ENCODE results near the gene KLHL29.

The KLHL29 gene

GRCh38 chr2:23632831-23633395 lies 247.9 kb downstream of the KLHL29 start:
- no peak for DNase-seq (ENCODE audit: low read depth)

GRCh38 chr2:23633966-23634365 lies 249.0 kb downstream of the KLHL29 start:
- no peak for DNase-seq (ENCODE audit: low read depth)

- DNase-seq (ENCODE audit: low read depth): no peak
These were observed 250.7 kb downstream of the KLHL29 start for GRCh38 chr2:23635442-23636340.

GRCh38 chr2:23636426-23636825 lies 251.4 kb downstream of the KLHL29 start:
- no peak for DNase-seq (ENCODE audit: low read depth)

- no peak for DNase-seq (ENCODE audit: low read depth)
These were observed 252.2 kb downstream of the KLHL29 start for GRCh38 chr2:23637011-23637778.

- no peak for DNase-seq (ENCODE audit: low read depth)
These were observed 254.5 kb downstream of the KLHL29 start for GRCh38 chr2:23639406-23639982.

GRCh38 chr2:23640711-23641110 lies 255.7 kb downstream of the KLHL29 start:
- DNase-seq (ENCODE audit: low read depth): no peak

- DNase-seq (ENCODE audit: low read depth): no peak
These were observed 257.5 kb downstream of the KLHL29 start for GRCh38 chr2:23642516-23642915.

GRCh38 chr2:23645230-23645808 lies 260.3 kb downstream of the KLHL29 start:
- no peak for DNase-seq (ENCODE audit: low read depth)

GRCh38 chr2:23647563-23647962 lies 262.6 kb downstream of the KLHL29 start:
- DNase-seq (ENCODE audit: low read depth): no peak

GRCh38 chr2:23649303-23649702 lies 264.3 kb downstream of the KLHL29 start:
- DNase-seq (ENCODE audit: low read depth): no peak

- DNase-seq (ENCODE audit: low read depth): no peak
These were observed 264.8 kb downstream of the KLHL29 start for GRCh38 chr2:23649819-23650218.

- DNase-seq (ENCODE audit: low read depth): no peak
These were observed 266.5 kb downstream of the KLHL29 start for GRCh38 chr2:23651187-23652080.

- DNase-seq (ENCODE audit: low read depth): no peak
These were observed 268.3 kb downstream of the KLHL29 start for GRCh38 chr2:23653326-23653725.

- DNase-seq (ENCODE audit: low read depth): no peak
These were observed 269.8 kb downstream of the KLHL29 start for GRCh38 chr2:23654756-23655155.

GRCh38 chr2:23655934-23656596 lies 271.1 kb downstream of the KLHL29 start:
- no peak for DNase-seq (ENCODE audit: low read depth)

- no peak for DNase-seq (ENCODE audit: low read depth)
These were observed 271.6 kb downstream of the KLHL29 start for GRCh38 chr2:23656597-23656973.

- DNase-seq (ENCODE audit: low read depth): no peak
These were observed 272.4 kb downstream of the KLHL29 start for GRCh38 chr2:23657371-23657770.

GRCh38 chr2:23657934-23658333 lies 273.0 kb downstream of the KLHL29 start:
- DNase-seq (ENCODE audit: low read depth): no peak

- DNase-seq (ENCODE audit: low read depth): no peak
These were observed 273.5 kb downstream of the KLHL29 start for GRCh38 chr2:23658466-23658942.
